OCI-LY3 (cell line): Measurements from ENCODE around the gene CIB4.

Experiments
- H2AFZ ChIP-seq: fragments of 200-600, 300-600 bp; shearing (Covaris generic); 2 replicates; pipeline ENCODE4 v1.6.0; 2014; ENCODE audit warnings: antibody characterized with exemption, low read depth, low read length
- H3K27ac ChIP-seq: fragments of 200-600, 300-600 bp; sonication (generic); 2 replicates; pipeline ENCODE4 v1.5.1; 2014; ENCODE audit warnings: mild to moderate bottlenecking, low read length, moderate library complexity, mixed read lengths
- H3K27me3 ChIP-seq: fragments of 200-600, 300-600 bp; sonication (generic); 2 replicates; pipeline ENCODE4 v1.6.1; 2014; ENCODE audit warnings: low read depth, low read length, mixed read lengths
- H3K36me3 ChIP-seq: fragments of 200-600, 300-600 bp; sonication (generic); replicated peaks from 2 replicates; pipeline ENCODE3; 2014; ENCODE audit warnings: low read depth, low read length, mixed read lengths
- H3K4me1 ChIP-seq: fragments of 300-600, 200-600 bp; sonication (generic); 2 replicates; pipeline ENCODE4 v1.6.1; 2014; ENCODE audit warnings: low read length, mixed read lengths
- H3K4me2 ChIP-seq: fragments of 200-600, 300-600 bp; sonication (generic); 2 replicates; pipeline ENCODE4 v1.6.1; 2014; ENCODE audit warnings: low read length, mixed read lengths
- H3K4me3 ChIP-seq: fragments of 300-600, 200-600 bp; sonication (generic); 2 replicates; pipeline ENCODE4 v1.5.1; 2014; ENCODE audit warnings: antibody characterized with exemption, mild to moderate bottlenecking, low read length, moderate library complexity
- H3K79me2 ChIP-seq: fragments of 300-600, 200-600 bp; shearing (Covaris generic); 2 replicates; pipeline ENCODE4 v1.6.1; 2014; ENCODE audit warnings: mild to moderate bottlenecking, low read length, mixed read lengths
- H3K9ac ChIP-seq: fragments of 300-600, 200-600 bp; shearing (Covaris generic); 2 replicates; pipeline ENCODE4 v1.6.0; 2014; ENCODE audit warnings: mild to moderate bottlenecking, low read length, moderate library complexity
- H3K9me3 ChIP-seq: fragments of 200-600, 300-600 bp; shearing (Covaris generic); 2 replicates; pipeline ENCODE4 v1.6.1; 2014; ENCODE audit warnings: low read length, mixed read lengths; ENCODE audit not compliant: insufficient read depth
- H4K20me1 ChIP-seq: fragments of 200-600, 300-600 bp; sonication (generic); 2 replicates; pipeline ENCODE4 v1.6.1; 2016; ENCODE audit warnings: low read length, mixed read lengths; ENCODE audit not compliant: insufficient read depth
- CTCF ChIP-seq: fragments of 200-600, 300-600 bp; sonication (generic); IDR thresholded peaks from 2 replicates; pipeline ENCODE4 v1.5.1; 2014; ENCODE audit warnings: antibody characterized with exemption, low read length, low read depth
- EZH2phosphoT487 ChIP-seq: fragments of 200-600 bp; shearing (Covaris generic); IDR thresholded peaks from 2 replicates; pipeline ENCODE4 v1.6.1; 2018; ENCODE audit warnings: antibody characterized with exemption, mixed run types, low read depth

Gene CIB4

GRCh38 chr2:26670931-26671460 is 29.8 kb upstream of the CIB4 start:
- Histone ChIP-seq H4K20me1 (no peaks in the 10 kb centered on the region), H3K4me2 (no peak overlapping the region), H3K4me1 (no peaks in the 10 kb centered on the region), H3K27me3 (peaks cover 38% of the 10 kb centered on the region), H3K9ac (no peak overlapping the region), H3K27ac (no peak overlapping the region), H3K9me3 (no peaks in the 10 kb centered on the region), H3K4me3 (no peak overlapping the region), H3K36me3 (no peaks in the 10 kb centered on the region), H3K79me2 (no peaks in the 10 kb centered on the region), H2AFZ (no peak overlapping the region)
- TF ChIP-seq EZH2phosphoT487 (no peak), CTCF (no peak)

- H3K4me3 ChIP-seq = no peak overlapping the region
- no peaks in the 10 kb centered on the region for H3K4me1 ChIP-seq
- H3K79me2 ChIP-seq = no peaks in the 10 kb centered on the region
- H3K9me3 ChIP-seq = no peaks in the 10 kb centered on the region
- H3K27me3 ChIP-seq = peaks cover 38% of the 10 kb centered on the region
- no peak overlapping the region for H3K9ac ChIP-seq
- no peak overlapping the region for H3K27ac ChIP-seq
- H4K20me1 ChIP-seq = no peaks in the 10 kb centered on the region
- H3K4me2 ChIP-seq = no peak overlapping the region
- no peak for TF ChIP-seq CTCF
- no peak for TF ChIP-seq EZH2phosphoT487
- no peak overlapping the region for H2AFZ ChIP-seq
- H3K36me3 ChIP-seq = no peaks in the 10 kb centered on the region
Measured at GRCh38 chr2:26670171-26670570, 29.0 kb upstream of the CIB4 start.

- Histone ChIP-seq H3K27me3 (peaks cover 42% of the 10 kb centered on the region), H4K20me1 (no peaks in the 10 kb centered on the region), H3K4me3 (no peak overlapping the region), H3K79me2 (no peaks in the 10 kb centered on the region), H3K9ac (no peak overlapping the region), H2AFZ (no peak overlapping the region), H3K4me2 (no peak overlapping the region), H3K36me3 (no peaks in the 10 kb centered on the region), H3K27ac (no peak overlapping the region), H3K9me3 (no peaks in the 10 kb centered on the region), H3K4me1 (no peaks in the 10 kb centered on the region)
- no peak for TF ChIP-seq CTCF
- no peak for TF ChIP-seq EZH2phosphoT487
Measured at GRCh38 chr2:26668856-26669750, 27.9 kb upstream of the CIB4 start.

GRCh38 chr2:26668041-26668440 is 26.9 kb upstream of the CIB4 start:
- Histone ChIP-seq H4K20me1 (no peaks in the 10 kb centered on the region), H3K27me3 (peaks cover 42% of the 10 kb centered on the region), H3K27ac (no peak overlapping the region), H2AFZ (no peak overlapping the region), H3K4me3 (no peak overlapping the region), H3K9me3 (no peaks in the 10 kb centered on the region), H3K4me1 (no peaks in the 10 kb centered on the region), H3K36me3 (no peaks in the 10 kb centered on the region), H3K79me2 (no peaks in the 10 kb centered on the region), H3K9ac (no peak overlapping the region), H3K4me2 (no peak overlapping the region)
- no peak for TF ChIP-seq EZH2phosphoT487
- TF ChIP-seq CTCF = no peak
